ENCODE data around the gene WLS.
A peak's percentile ranks its signal among the peaks of the same experiment; 100 is the strongest.
"Not testable (repeated sequence)": the region's sequence is repeated elsewhere in the genome, so short reads cannot be mapped to it uniquely, and the experiment has no call there.

The WLS gene

GRCh38 chr1:68232289-68233148 lies at the start of gene WLS:
Gene WLS (minus strand): TSS chr1:68232523. CDS start chr1:68232299, 224 bp downstream.
- intact Hi-C loops (cut with micrococcal nuclease), result loop anchor here (5.0 kb wide), 1 partner anchor 40 kb away; no protein-coding TSS in a partner anchor
- peak within 1 kb of the TSS; percentile 92 for H3K4me3 Mint-ChIP-seq
- peaks cover 39% of the 10 kb centered on the region for H3K4me1 Mint-ChIP-seq (ENCODE audit: low read depth)
- no peaks in the 10 kb centered on the region for H3K9me3 Mint-ChIP-seq
- H3K36me3 Mint-ChIP-seq (ENCODE audit: low read depth), result peaks cover 7% of the 10 kb centered on the region
- peaks cover 48% of the 10 kb centered on the region for H3K27me3 Mint-ChIP-seq
- H3K27ac Mint-ChIP-seq, result peak within 1 kb of the TSS; percentile 80

- no peak overlapping the region for H3K27ac Mint-ChIP-seq
- no peaks in the 10 kb centered on the region for H3K9me3 Mint-ChIP-seq
- H3K36me3 Mint-ChIP-seq (ENCODE audit: low read depth), result no peaks in the 10 kb centered on the region
- intact Hi-C loops (cut with micrococcal nuclease), result no loop called here
- H3K27me3 Mint-ChIP-seq, result no peaks in the 10 kb centered on the region
- no peak overlapping the region for H3K4me3 Mint-ChIP-seq
- H3K4me1 Mint-ChIP-seq (ENCODE audit: low read depth), result no peaks in the 10 kb centered on the region
Measured at GRCh38 chr1:68280286-68280685, 48.0 kb upstream of the WLS start.

- H3K4me3 Mint-ChIP-seq, result no peak overlapping the region
- no peaks in the 10 kb centered on the region for H3K36me3 Mint-ChIP-seq (ENCODE audit: low read depth)
- intact Hi-C loops (cut with micrococcal nuclease), result no loop called here
- H3K9me3 Mint-ChIP-seq, result no peaks in the 10 kb centered on the region
- H3K27ac Mint-ChIP-seq, result no peak overlapping the region
- H3K27me3 Mint-ChIP-seq, result no peaks in the 10 kb centered on the region
- no peaks in the 10 kb centered on the region for H3K4me1 Mint-ChIP-seq (ENCODE audit: low read depth)
Measured at GRCh38 chr1:68279846-68280245, 47.5 kb upstream of the WLS start.

GRCh38 chr1:68278221-68278620 lies 45.9 kb upstream of the WLS start:
- Mint-ChIP-seq H3K27ac (no peak overlapping the region), H3K36me3 (ENCODE audit: low read depth) (no peaks in the 10 kb centered on the region), H3K4me3 (no peak overlapping the region), H3K9me3 (no peaks in the 10 kb centered on the region), H3K27me3 (no peaks in the 10 kb centered on the region), H3K4me1 (ENCODE audit: low read depth) (no peaks in the 10 kb centered on the region)
- intact Hi-C loops (cut with micrococcal nuclease), result no loop called here

- Mint-ChIP-seq H3K4me3 (no peak overlapping the region), H3K36me3 (ENCODE audit: low read depth) (no peaks in the 10 kb centered on the region), H3K27me3 (no peaks in the 10 kb centered on the region), H3K27ac (no peak overlapping the region), H3K4me1 (ENCODE audit: low read depth) (peaks cover 4% of the 10 kb centered on the region), H3K9me3 (no peaks in the 10 kb centered on the region)
- intact Hi-C loops (cut with micrococcal nuclease), result no loop called here
Measured at GRCh38 chr1:68276448-68276847, 44.1 kb upstream of the WLS start.

- no peak overlapping the region for H3K27ac Mint-ChIP-seq
- no peaks in the 10 kb centered on the region for H3K36me3 Mint-ChIP-seq (ENCODE audit: low read depth)
- no peaks in the 10 kb centered on the region for H3K27me3 Mint-ChIP-seq
- intact Hi-C loops (cut with micrococcal nuclease), result loop anchor here (5.0 kb wide), 1 partner anchor 41 kb away; the partner anchor contains the start of gene WLS
- H3K9me3 Mint-ChIP-seq, result no peaks in the 10 kb centered on the region
- H3K4me1 Mint-ChIP-seq (ENCODE audit: low read depth), result peaks cover 18% of the 10 kb centered on the region
- H3K4me3 Mint-ChIP-seq, result no peak overlapping the region
Measured at GRCh38 chr1:68273530-68273929, 41.2 kb upstream of the WLS start.

GRCh38 chr1:68271596-68271995 lies 39.3 kb upstream of the WLS start:
- no peaks in the 10 kb centered on the region for H3K27me3 Mint-ChIP-seq
- no peak overlapping the region for H3K4me3 Mint-ChIP-seq
- intact Hi-C loops (cut with micrococcal nuclease), result loop anchor here (5.0 kb wide), 1 partner anchor 39 kb away; the partner anchor contains the start of gene WLS
- no peaks in the 10 kb centered on the region for H3K36me3 Mint-ChIP-seq (ENCODE audit: low read depth)
- no peak overlapping the region for H3K27ac Mint-ChIP-seq
- H3K9me3 Mint-ChIP-seq, result no peaks in the 10 kb centered on the region
- peaks cover 18% of the 10 kb centered on the region for H3K4me1 Mint-ChIP-seq (ENCODE audit: low read depth)

GRCh38 chr1:68270951-68271350 lies 38.6 kb upstream of the WLS start:
- Mint-ChIP-seq H3K4me1 (ENCODE audit: low read depth) (peaks cover 18% of the 10 kb centered on the region), H3K9me3 (no peaks in the 10 kb centered on the region), H3K36me3 (ENCODE audit: low read depth) (no peaks in the 10 kb centered on the region), H3K27me3 (no peaks in the 10 kb centered on the region), H3K27ac (peak overlapping the region; percentile 73), H3K4me3 (no peak overlapping the region)
- intact Hi-C loops (cut with micrococcal nuclease), result loop anchor here (5.0 kb wide), 1 partner anchor 39 kb away; the partner anchor contains the start of gene WLS

- Mint-ChIP-seq H3K4me3 (no peak overlapping the region), H3K9me3 (no peaks in the 10 kb centered on the region), H3K27ac (no peak overlapping the region), H3K27me3 (no peaks in the 10 kb centered on the region), H3K4me1 (ENCODE audit: low read depth) (peaks cover 21% of the 10 kb centered on the region), H3K36me3 (ENCODE audit: low read depth) (no peaks in the 10 kb centered on the region)
- intact Hi-C loops (cut with micrococcal nuclease), result loop anchor here (5.0 kb wide), 1 partner anchor 38 kb away; the partner anchor contains the start of gene WLS
Measured at GRCh38 chr1:68269637-68270430, 37.5 kb upstream of the WLS start.

GRCh38 chr1:68268896-68269483 lies 36.7 kb upstream of the WLS start:
- intact Hi-C loops (cut with micrococcal nuclease), result no loop called here
- H3K27me3 Mint-ChIP-seq, result no peaks in the 10 kb centered on the region
- no peaks in the 10 kb centered on the region for H3K36me3 Mint-ChIP-seq (ENCODE audit: low read depth)
- no peak overlapping the region for H3K27ac Mint-ChIP-seq
- H3K4me3 Mint-ChIP-seq, result no peak overlapping the region
- H3K9me3 Mint-ChIP-seq, result no peaks in the 10 kb centered on the region
- H3K4me1 Mint-ChIP-seq (ENCODE audit: low read depth), result peaks cover 26% of the 10 kb centered on the region

GRCh38 chr1:68256824-68257223 lies 24.5 kb upstream of the WLS start:
- H3K4me1 Mint-ChIP-seq (ENCODE audit: low read depth), result peaks cover 24% of the 10 kb centered on the region
- H3K27me3 Mint-ChIP-seq; H3K4me3 Mint-ChIP-seq; H3K27ac Mint-ChIP-seq; H3K9me3 Mint-ChIP-seq; H3K36me3 Mint-ChIP-seq (ENCODE audit: low read depth); intact Hi-C loops (cut with micrococcal nuclease): not testable (repeated sequence)

- no peaks in the 10 kb centered on the region for H3K27me3 Mint-ChIP-seq
- intact Hi-C loops (cut with micrococcal nuclease), result no loop called here
- no peak overlapping the region for H3K27ac Mint-ChIP-seq
- H3K4me1 Mint-ChIP-seq (ENCODE audit: low read depth), result peaks cover 24% of the 10 kb centered on the region
- H3K36me3 Mint-ChIP-seq (ENCODE audit: low read depth), result no peaks in the 10 kb centered on the region
- H3K4me3 Mint-ChIP-seq, result no peak overlapping the region
- peaks cover 2% of the 10 kb centered on the region for H3K9me3 Mint-ChIP-seq
Measured at GRCh38 chr1:68255301-68255700, 23.0 kb upstream of the WLS start.

GRCh38 chr1:68254667-68255226 lies 22.4 kb upstream of the WLS start:
- H3K27me3 Mint-ChIP-seq, result no peaks in the 10 kb centered on the region
- H3K9me3 Mint-ChIP-seq, result peaks cover 8% of the 10 kb centered on the region
- H3K27ac Mint-ChIP-seq, result no peak overlapping the region
- no peak overlapping the region for H3K4me3 Mint-ChIP-seq
- peaks cover 24% of the 10 kb centered on the region for H3K4me1 Mint-ChIP-seq (ENCODE audit: low read depth)
- intact Hi-C loops (cut with micrococcal nuclease), result no loop called here
- no peaks in the 10 kb centered on the region for H3K36me3 Mint-ChIP-seq (ENCODE audit: low read depth)

All from dendritic cell treated with granulocyte-macrophage colony-stimulating factor and Interleukin-4, amounts not matched to agents 40 ng/mL and 50 ng/mL, for 4 days (primary cell).